ENCODE data around the gene PPP1R26. TPM values are rescaled to one million over a fixed set of nuclear protein-coding genes. Genes with fewer than 3 reads are reported as not detected.

PPP1R26 gene
- total RNA-seq, 1 donor from 2014 or later, result 23.0 TPM

DNA sequence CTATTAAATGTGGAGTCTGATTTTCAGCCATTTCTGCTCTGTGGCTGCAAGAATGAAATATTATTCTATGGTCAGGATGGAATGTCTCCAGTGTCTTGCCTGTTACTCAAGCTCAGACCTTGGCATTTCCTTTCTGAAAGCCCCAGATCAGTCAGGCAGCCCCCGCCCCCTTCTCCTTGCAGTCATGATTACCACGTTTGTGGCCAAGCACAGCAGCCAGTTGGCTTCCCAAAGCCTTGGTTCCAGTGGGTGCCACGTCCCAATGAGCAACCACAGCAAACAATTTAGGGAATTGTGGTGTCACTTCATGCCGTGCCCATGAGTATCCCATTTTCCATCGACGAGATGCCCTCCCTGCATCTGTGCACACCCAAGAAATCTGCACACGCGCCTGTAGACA, 56.6 kb downstream of the PPP1R26 start:
- H3K27ac Mint-ChIP-seq, result no peak overlapping the region

More for the DNA sequence above, 56.6 kb downstream of the PPP1R26 start:
- no peaks in the 10 kb centered on the region for H3K36me3 ChIP-seq
- Mint-ChIP-seq H3K4me1 (no peaks in the 10 kb centered on the region), H3K9me3 (no peaks in the 10 kb centered on the region), H3K36me3 (no peaks in the 10 kb centered on the region), H3K4me3 (no peak overlapping the region), H3K27me3 (ENCODE audit: insufficient read depth, low read depth) (peaks cover 17% of the 10 kb centered on the region)
- H3K27ac ChIP-seq, result no peak overlapping the region
- H3K9ac ChIP-seq, result no peak overlapping the region
- H3F3A ChIP-seq (ENCODE audit: low read depth), result no peaks in the 10 kb centered on the region
- H3K9me3 ChIP-seq (ENCODE audit: low read depth), result no peaks in the 10 kb centered on the region
- TF ChIP-seq CTCF (IDR thresholded peaks at IDR 0.05), result no peak
- TF ChIP-seq EZH2 (IDR thresholded peaks at IDR 0.05), result no peak
- TF ChIP-seq EZH2phosphoT487 (IDR thresholded peaks at IDR 0.05), result no peak
- H3K4me2 ChIP-seq, result no peak overlapping the region
- DNase-seq (ENCODE audit: low spot score), result no peak
- no peaks in the 10 kb centered on the region for H3K79me2 ChIP-seq (ENCODE audit: low read depth)
- H3K4me3 ChIP-seq, result no peak overlapping the region
- H4K20me1 ChIP-seq (ENCODE audit: low read depth), result no peaks in the 10 kb centered on the region
- no peaks in the 10 kb centered on the region for H3K4me1 ChIP-seq
- no peaks in the 10 kb centered on the region for H3K27me3 ChIP-seq
- no peak overlapping the region for H2AFZ ChIP-seq (replicated peaks)

Other genes starting within 250 kb of the PPP1R26 start
- 23.4 and 43.4 TPM in 2 replicates for gene MRPS2, start 20.9 kb downstream of the PPP1R26 start, total RNA-seq (ENCODE audit: low replicate concordance)
- not detected in 2 replicates for gene LCN1, start 41.7 kb downstream of the PPP1R26 start, total RNA-seq (ENCODE audit: low replicate concordance)
- not detected in 2 replicates for gene OBP2A, start 66.3 kb downstream of the PPP1R26 start, total RNA-seq (ENCODE audit: low replicate concordance)
- gene PAEP, start 82.0 kb downstream of the PPP1R26 start, total RNA-seq (ENCODE audit: low replicate concordance), result not detected in 2 replicates
- 0.12 and 0.80 TPM in 2 replicates for gene GLT6D1, start 159.8 kb downstream of the PPP1R26 start, total RNA-seq (ENCODE audit: low replicate concordance)
- gene LCN9, start 183.5 kb downstream of the PPP1R26 start, total RNA-seq (ENCODE audit: low replicate concordance), result 2.4 and 6.6 TPM in 2 replicates
- gene SOHLH1, start 219.7 kb downstream of the PPP1R26 start, total RNA-seq (ENCODE audit: low replicate concordance), result not detected in 2 replicates
- not detected in 2 replicates for gene KCNT1, start 222.4 kb downstream of the PPP1R26 start, total RNA-seq (ENCODE audit: low replicate concordance)